Brain microvascular endothelial cell (primary cell): ENCODE results near the gene NLRP6.

ENCODE experiments used
- DNase-seq: peaks from one replicate; pipeline ENCODE4 v3.0.0-alpha.2; 2020
- H3K27ac ChIP-seq: fragments of 250-450 bp; sonication (Bioruptor Pico); 2 replicates; pipeline ENCODE4 v1.5.1; 2020; ENCODE audit warnings: mild to moderate bottlenecking, moderate library complexity
- H3K27me3 ChIP-seq: fragments of 250-450 bp; sonication (Bioruptor Pico); replicated peaks from 2 replicates; pipeline ENCODE4 v1.5.1; 2020; ENCODE audit warnings: mild to moderate bottlenecking
- H3K36me3 ChIP-seq: fragments of 250-450 bp; sonication (Bioruptor Pico); replicated peaks from 2 replicates; pipeline ENCODE4 v1.5.1; 2020; ENCODE audit warnings: mild to moderate bottlenecking
- H3K4me3 ChIP-seq: 2 replicates; pipeline ENCODE4 v1.5.1; 2011; ENCODE audit warnings: low read depth, mild to moderate bottlenecking, control low read depth, low read length, moderate library complexity
- in situ Hi-C: cut with HindIII; loops from 2 replicates; pipeline ENCODE4 v1.10.0; 2017; ENCODE audit warnings: low sequenced_read_pairs, low pct_ligation_motif_present
- TF ChIP-seq, protein P1 (sequence below): IDR thresholded peaks from 2 replicates; pipeline ENCODE4 v1.5.1; 2011; ENCODE audit warnings: low read depth, mild to moderate bottlenecking, moderate library complexity, low read length, control low read depth, inconsistent platforms; ENCODE audit errors: missing control alignments

The NLRP6 gene

DNA sequence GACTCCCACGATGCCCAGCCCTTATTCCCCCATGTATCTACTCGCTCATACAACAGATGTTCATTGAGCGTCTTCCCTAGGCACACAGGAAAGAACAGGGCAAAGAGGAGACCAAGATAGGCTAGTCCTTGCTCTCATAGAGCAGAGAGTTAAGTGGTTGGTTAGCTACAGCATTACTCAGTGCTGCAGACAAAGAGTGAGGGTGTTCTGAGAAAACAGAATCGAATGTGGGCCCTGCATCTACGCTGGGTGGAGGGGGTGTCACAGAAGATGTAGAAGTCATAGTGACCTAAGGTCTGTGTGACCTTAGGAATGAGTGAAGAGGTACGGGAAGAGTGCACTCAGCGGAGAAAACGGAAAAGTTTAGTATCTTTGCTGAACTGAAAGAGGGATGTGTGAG, 29.1 kb upstream of the NLRP6 start:
- TF ChIP-seq, protein P1, sequence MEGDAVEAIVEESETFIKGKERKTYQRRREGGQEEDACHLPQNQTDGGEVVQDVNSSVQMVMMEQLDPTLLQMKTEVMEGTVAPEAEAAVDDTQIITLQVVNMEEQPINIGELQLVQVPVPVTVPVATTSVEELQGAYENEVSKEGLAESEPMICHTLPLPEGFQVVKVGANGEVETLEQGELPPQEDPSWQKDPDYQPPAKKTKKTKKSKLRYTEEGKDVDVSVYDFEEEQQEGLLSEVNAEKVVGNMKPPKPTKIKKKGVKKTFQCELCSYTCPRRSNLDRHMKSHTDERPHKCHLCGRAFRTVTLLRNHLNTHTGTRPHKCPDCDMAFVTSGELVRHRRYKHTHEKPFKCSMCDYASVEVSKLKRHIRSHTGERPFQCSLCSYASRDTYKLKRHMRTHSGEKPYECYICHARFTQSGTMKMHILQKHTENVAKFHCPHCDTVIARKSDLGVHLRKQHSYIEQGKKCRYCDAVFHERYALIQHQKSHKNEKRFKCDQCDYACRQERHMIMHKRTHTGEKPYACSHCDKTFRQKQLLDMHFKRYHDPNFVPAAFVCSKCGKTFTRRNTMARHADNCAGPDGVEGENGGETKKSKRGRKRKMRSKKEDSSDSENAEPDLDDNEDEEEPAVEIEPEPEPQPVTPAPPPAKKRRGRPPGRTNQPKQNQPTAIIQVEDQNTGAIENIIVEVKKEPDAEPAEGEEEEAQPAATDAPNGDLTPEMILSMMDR: no peak
- peaks cover 71% of the 10 kb centered on the region for H3K36me3 ChIP-seq
- no peaks in the 10 kb centered on the region for H3K27me3 ChIP-seq
- DNase-seq: no peak
- in situ Hi-C loops: no loop called here
- no peak overlapping the region for H3K4me3 ChIP-seq
- no peak overlapping the region for H3K27ac ChIP-seq

DNA sequence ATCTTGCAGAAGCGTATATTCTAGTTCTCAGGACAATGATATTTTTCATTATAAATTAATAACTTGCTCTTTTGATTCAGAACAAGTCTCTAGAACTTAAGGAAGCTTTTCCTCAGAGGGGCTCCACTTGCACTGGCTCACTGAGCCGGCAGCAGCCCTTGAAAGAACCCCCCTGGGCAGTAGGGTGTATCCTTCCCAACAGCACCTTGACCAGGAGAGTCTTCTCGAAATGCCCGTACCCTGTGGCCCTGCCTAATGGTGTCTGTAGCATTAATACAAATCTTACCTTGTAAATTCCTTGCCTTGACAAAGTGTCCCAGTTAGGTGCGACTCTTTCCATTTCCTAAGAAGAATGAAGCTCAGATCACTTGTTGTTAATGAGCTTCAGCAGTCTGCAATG, 27.9 kb upstream of the NLRP6 start:
- Histone ChIP-seq H3K27me3 (no peaks in the 10 kb centered on the region), H3K36me3 (peaks cover 65% of the 10 kb centered on the region), H3K4me3 (no peak overlapping the region), H3K27ac (no peak overlapping the region)
- TF ChIP-seq, protein P1: no peak
- in situ Hi-C loops: no loop called here
- no peak for DNase-seq

DNA sequence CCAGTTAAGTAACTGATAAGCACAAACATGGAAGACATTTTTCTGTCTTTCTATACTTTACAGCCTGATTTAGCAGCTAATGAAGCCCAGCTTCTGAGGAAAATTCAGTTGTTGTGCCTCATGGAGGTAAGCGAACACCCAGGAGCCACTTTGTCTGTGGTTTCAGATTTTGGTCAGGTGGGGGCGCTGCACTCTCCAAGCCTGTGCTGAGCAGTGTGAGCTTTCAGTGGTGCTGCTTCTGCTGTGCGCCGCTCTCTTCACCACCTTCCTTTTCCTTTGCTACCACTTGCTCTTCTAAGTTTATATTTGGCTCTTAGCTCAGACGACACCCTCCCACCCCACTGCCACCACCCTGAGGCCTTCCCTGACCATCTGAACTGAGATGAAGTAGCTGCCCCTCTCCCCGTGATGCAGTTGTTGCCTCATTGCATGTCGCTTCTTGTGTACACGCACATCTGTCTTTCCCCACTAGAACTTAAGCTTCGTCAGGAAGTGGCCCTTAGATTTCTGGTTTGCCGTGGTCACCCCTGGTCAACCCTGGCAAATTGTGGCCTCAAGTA, 27.4 kb upstream of the NLRP6 start:
- peak; percentile 60 for DNase-seq
- in situ Hi-C loops: no loop called here
- Histone ChIP-seq H3K36me3 (peaks cover 61% of the 10 kb centered on the region), H3K27me3 (no peaks in the 10 kb centered on the region), H3K4me3 (no peak overlapping the region), H3K27ac (no peak overlapping the region)
- TF ChIP-seq, protein P1: peak; percentile 80

DNA sequence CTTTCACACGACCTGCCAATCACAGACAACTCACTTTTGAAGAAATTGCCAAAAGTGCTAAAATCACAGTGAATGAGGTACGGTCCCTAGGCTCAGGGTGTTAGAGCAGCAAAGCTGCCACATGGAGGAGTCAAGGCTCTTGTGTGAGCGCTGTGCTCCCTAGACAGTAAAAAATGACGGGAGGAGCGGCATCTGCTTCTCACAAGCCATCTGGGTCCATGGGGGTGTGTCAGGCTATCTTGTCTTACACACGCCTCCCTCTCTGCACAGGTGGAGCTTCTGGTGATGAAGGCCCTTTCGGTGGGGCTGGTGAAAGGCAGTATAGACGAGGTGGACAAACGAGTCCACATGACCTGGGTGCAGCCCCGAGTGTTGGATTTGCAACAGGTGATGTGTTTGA, 26.7 kb upstream of the NLRP6 start:
- no peak overlapping the region for H3K4me3 ChIP-seq
- H3K27me3 ChIP-seq: no peaks in the 10 kb centered on the region
- peaks cover 56% of the 10 kb centered on the region for H3K36me3 ChIP-seq
- no peak overlapping the region for H3K27ac ChIP-seq
- in situ Hi-C loops: no loop called here
- TF ChIP-seq, protein P1: no peak
- DNase-seq: no peak

DNA sequence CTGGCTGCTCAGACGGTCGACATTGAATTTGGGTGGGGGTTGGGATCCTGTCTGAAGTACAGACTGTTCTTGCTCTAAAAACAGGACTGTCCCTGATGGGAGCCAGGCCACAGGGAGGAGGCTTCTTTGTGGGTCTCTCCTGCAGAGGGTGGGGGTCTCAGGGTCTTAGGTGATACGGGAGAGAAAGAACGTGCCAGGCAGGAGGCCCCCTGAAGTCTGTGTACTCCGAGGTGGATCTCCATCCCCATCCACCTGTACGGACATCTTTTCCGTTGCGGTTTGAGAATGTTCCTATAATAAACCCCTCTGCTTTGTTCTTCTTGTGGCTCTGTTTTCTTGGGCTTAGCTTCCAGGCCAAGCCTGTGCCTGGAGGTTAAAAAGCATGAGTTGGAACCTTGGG, 25.5 kb upstream of the NLRP6 start:
- in situ Hi-C loops: no loop called here
- DNase-seq: no peak
- peaks cover 51% of the 10 kb centered on the region for H3K36me3 ChIP-seq

More for the DNA sequence above, 25.5 kb upstream of the NLRP6 start:
- TF ChIP-seq, protein P1: no peak
- Histone ChIP-seq H3K4me3 (no peak overlapping the region), H3K27me3 (no peaks in the 10 kb centered on the region), H3K27ac (no peak overlapping the region)
